ENCODE results near the gene HOXC10. TPM values are rescaled to one million over a fixed set of nuclear protein-coding genes. Genes with fewer than 3 reads are reported as not detected.
A peak's percentile ranks its signal among the peaks of the same experiment; 100 is the strongest.

The HOXC10 gene
- total RNA-seq, 3 donors from 2014 or later (not counting 1 experiment from before 2014, with no cell fraction given), result not detected

- Histone ChIP-seq H3K36me3 (ENCODE audit: control insufficient read depth, insufficient read depth, low read length) (no peaks in the 10 kb centered on the region), H3K27me3 (ENCODE audit: control insufficient read depth, insufficient read depth, low read length) (peaks cover 95% of the 10 kb centered on the region), H3K4me3 (ENCODE audit: low read length) (no peak overlapping the region), H3K27ac (ENCODE audit: low read length) (no peak overlapping the region), H3K4me1 (ENCODE audit: control insufficient read depth, insufficient read depth, low read length) (peaks cover 37% of the 10 kb centered on the region), H3K9me3 (ENCODE audit: control insufficient read depth, insufficient read depth, low read length) (peaks cover 5% of the 10 kb centered on the region)
- Mint-ChIP-seq H3K36me3 (no peaks in the 10 kb centered on the region), H3K4me3 (peak overlapping the region; percentile 35), H3K9me3 (no peaks in the 10 kb centered on the region), H3K27ac (no peak overlapping the region), H3K4me1 (peaks cover 21 to 37% of the 10 kb centered on the region in 2 donors), H3K27me3 (ENCODE audit: low read depth in 2 of 2) (peaks cover 81 to 86% of the 10 kb centered on the region in 2 donors)
- WGBS (ENCODE audit: insufficient coverage), result 52% methylated on average over 2 of the region's 3 CpGs
- ATAC-seq, result no peak
- DNase-seq, result no peak
- intact Hi-C loops (cut with micrococcal nuclease), result no loop called here
- TF ChIP-seq, protein P1, sequence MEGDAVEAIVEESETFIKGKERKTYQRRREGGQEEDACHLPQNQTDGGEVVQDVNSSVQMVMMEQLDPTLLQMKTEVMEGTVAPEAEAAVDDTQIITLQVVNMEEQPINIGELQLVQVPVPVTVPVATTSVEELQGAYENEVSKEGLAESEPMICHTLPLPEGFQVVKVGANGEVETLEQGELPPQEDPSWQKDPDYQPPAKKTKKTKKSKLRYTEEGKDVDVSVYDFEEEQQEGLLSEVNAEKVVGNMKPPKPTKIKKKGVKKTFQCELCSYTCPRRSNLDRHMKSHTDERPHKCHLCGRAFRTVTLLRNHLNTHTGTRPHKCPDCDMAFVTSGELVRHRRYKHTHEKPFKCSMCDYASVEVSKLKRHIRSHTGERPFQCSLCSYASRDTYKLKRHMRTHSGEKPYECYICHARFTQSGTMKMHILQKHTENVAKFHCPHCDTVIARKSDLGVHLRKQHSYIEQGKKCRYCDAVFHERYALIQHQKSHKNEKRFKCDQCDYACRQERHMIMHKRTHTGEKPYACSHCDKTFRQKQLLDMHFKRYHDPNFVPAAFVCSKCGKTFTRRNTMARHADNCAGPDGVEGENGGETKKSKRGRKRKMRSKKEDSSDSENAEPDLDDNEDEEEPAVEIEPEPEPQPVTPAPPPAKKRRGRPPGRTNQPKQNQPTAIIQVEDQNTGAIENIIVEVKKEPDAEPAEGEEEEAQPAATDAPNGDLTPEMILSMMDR (IDR thresholded peaks at IDR 0.05), result no peak
Measured at GRCh38 chr12:53971129-53971528, 13.8 kb upstream of the HOXC10 start.

- H3K27ac ChIP-seq (ENCODE audit: low read length), result no peak overlapping the region
- H3K4me3 Mint-ChIP-seq, result no peak overlapping the region
- peaks cover 81 to 86% of the 10 kb centered on the region in 2 donors for H3K27me3 Mint-ChIP-seq (ENCODE audit: low read depth in 2 of 2)
- intact Hi-C loops (cut with micrococcal nuclease), result no loop called here
- H3K4me1 Mint-ChIP-seq, result peaks cover 16 to 31% of the 10 kb centered on the region in 2 donors
- H3K27ac Mint-ChIP-seq, result no peak overlapping the region
- H3K4me1 ChIP-seq (ENCODE audit: control insufficient read depth, insufficient read depth, low read length), result peaks cover 31% of the 10 kb centered on the region
- ATAC-seq (no peak), DNase-seq (no peak)
- H3K36me3 ChIP-seq (ENCODE audit: control insufficient read depth, insufficient read depth, low read length), result no peaks in the 10 kb centered on the region
- no peak overlapping the region for H3K4me3 ChIP-seq (ENCODE audit: low read length)
- TF ChIP-seq, protein P1 (IDR thresholded peaks at IDR 0.05), result no peak
- WGBS (ENCODE audit: insufficient coverage), result 31% methylated on average over 2 of the region's 2 CpGs
- H3K36me3 Mint-ChIP-seq, result no peaks in the 10 kb centered on the region
- peaks cover 5% of the 10 kb centered on the region for H3K9me3 ChIP-seq (ENCODE audit: control insufficient read depth, insufficient read depth, low read length)
- H3K9me3 Mint-ChIP-seq, result no peaks in the 10 kb centered on the region
- H3K27me3 ChIP-seq (ENCODE audit: control insufficient read depth, insufficient read depth, low read length), result peaks cover 95% of the 10 kb centered on the region
Measured at GRCh38 chr12:53971686-53972085, 13.3 kb upstream of the HOXC10 start.

DNA sequence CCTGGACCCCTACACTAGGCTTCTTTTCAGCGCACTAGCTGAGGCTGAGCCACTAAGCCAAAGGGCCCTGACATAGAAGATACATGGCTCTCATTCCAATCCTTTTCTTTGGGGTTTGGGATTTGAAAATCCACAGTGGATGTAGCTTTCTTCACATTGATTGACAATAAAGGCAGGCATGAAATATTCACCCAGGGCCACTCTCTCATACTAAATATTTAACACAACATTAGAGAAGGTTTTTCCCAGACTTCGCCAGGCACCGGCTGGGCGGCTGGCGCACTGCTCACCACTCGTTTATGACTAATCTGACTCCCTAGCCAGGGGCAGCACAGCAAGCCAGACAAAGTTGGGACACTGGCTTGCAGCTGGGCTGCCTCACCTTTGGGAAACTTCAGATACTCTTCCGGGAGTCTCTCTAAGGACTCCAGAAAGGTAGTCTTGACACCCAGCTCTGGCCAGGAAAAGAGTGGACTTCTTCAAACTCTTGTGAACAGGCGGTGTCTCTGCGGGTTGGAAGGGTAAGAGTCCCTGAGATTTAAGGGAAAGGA, 12.7 kb upstream of the HOXC10 start:
- TF ChIP-seq, protein P1 (IDR thresholded peaks at IDR 0.05), result no peak
- Mint-ChIP-seq H3K9me3 (no peaks in the 10 kb centered on the region), H3K36me3 (no peaks in the 10 kb centered on the region), H3K4me3 (peak overlapping the region; percentile 17), H3K27ac (no peak overlapping the region), H3K27me3 (ENCODE audit: low read depth in 2 of 2) (peaks cover 81 to 88% of the 10 kb centered on the region in 2 donors), H3K4me1 (peaks cover 13 to 29% of the 10 kb centered on the region in 2 donors)
- peaks cover 5% of the 10 kb centered on the region for H3K9me3 ChIP-seq (ENCODE audit: control insufficient read depth, insufficient read depth, low read length)
- intact Hi-C loops (cut with micrococcal nuclease), result no loop called here
- DNase-seq, result no peak
- H3K27ac ChIP-seq (ENCODE audit: low read length), result no peak overlapping the region
- ATAC-seq, result no peak
- peaks cover 95% of the 10 kb centered on the region for H3K27me3 ChIP-seq (ENCODE audit: control insufficient read depth, insufficient read depth, low read length)
- no peak overlapping the region for H3K4me3 ChIP-seq (ENCODE audit: low read length)
- 35% methylated on average over 8 of the region's 9 CpGs for WGBS (ENCODE audit: insufficient coverage)
- peaks cover 29% of the 10 kb centered on the region for H3K4me1 ChIP-seq (ENCODE audit: control insufficient read depth, insufficient read depth, low read length)
- no peaks in the 10 kb centered on the region for H3K36me3 ChIP-seq (ENCODE audit: control insufficient read depth, insufficient read depth, low read length)

DNA sequence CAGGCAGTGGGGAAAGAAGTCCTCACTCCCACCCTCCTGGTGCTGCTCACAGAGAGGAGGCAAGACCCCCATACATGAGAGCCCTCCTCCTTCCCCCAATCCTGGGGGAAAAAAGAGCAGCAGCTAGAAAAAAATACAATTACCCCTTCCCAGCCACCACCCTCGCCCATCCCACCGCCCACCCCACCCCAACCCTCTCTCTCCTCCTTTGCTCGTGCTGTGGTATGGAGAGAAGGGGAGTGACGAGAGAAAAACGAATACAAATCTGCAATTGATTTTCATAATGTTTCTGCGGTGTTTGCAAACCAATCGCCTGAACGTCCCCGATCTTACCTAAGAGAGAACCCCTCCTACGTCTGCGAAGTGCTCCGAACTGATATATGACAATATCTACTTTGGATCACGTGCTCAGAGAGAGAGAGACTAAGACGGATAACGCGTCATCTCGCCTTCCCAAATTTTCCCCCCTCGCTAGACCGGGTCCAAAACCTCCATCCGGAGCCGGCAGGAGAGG, 12.2 kb upstream of the HOXC10 start, which contains the start of gene HOXC11:
Gene HOXC11 (plus strand): TSS at position 405 of the 514 bp plus-strand sequence. CDS start 116 bp downstream, outside the sequence.
- Histone ChIP-seq H3K36me3 (ENCODE audit: control insufficient read depth, insufficient read depth, low read length) (no peaks in the 10 kb centered on the region), H3K27me3 (ENCODE audit: control insufficient read depth, insufficient read depth, low read length) (peaks cover 94% of the 10 kb centered on the region), H3K4me1 (ENCODE audit: control insufficient read depth, insufficient read depth, low read length) (peaks cover 29% of the 10 kb centered on the region), H3K4me3 (ENCODE audit: low read length) (no peak within 1 kb of the TSS), H3K9me3 (ENCODE audit: control insufficient read depth, insufficient read depth, low read length) (peaks cover 5% of the 10 kb centered on the region), H3K27ac (ENCODE audit: low read length) (no peak within 1 kb of the TSS)
- ATAC-seq (no peak), DNase-seq (no peak)
- H3K4me1 Mint-ChIP-seq, result peaks cover 14 to 29% of the 10 kb centered on the region in 2 donors
- intact Hi-C loops (cut with micrococcal nuclease), result no loop called here
- peaks cover 81 to 86% of the 10 kb centered on the region in 2 donors for H3K27me3 Mint-ChIP-seq (ENCODE audit: low read depth in 2 of 2)
- TF ChIP-seq, protein P1 (IDR thresholded peaks at IDR 0.05), result no peak
- no peaks in the 10 kb centered on the region for H3K9me3 Mint-ChIP-seq
- H3K4me3 Mint-ChIP-seq, result peak within 1 kb of the TSS; percentile 84
- peak within 1 kb of the TSS in 1 of 2 donors; percentile 75 for H3K27ac Mint-ChIP-seq
- WGBS (ENCODE audit: insufficient coverage), result 19% methylated on average over 17 of the region's 21 CpGs
- H3K36me3 Mint-ChIP-seq, result no peaks in the 10 kb centered on the region

Data from natural killer cell (primary cell).